ENCODE results near the gene TNFRSF1A.
A peak's percentile ranks its signal among the peaks of the same experiment; 100 is the strongest.

Gene TNFRSF1A

DNA sequence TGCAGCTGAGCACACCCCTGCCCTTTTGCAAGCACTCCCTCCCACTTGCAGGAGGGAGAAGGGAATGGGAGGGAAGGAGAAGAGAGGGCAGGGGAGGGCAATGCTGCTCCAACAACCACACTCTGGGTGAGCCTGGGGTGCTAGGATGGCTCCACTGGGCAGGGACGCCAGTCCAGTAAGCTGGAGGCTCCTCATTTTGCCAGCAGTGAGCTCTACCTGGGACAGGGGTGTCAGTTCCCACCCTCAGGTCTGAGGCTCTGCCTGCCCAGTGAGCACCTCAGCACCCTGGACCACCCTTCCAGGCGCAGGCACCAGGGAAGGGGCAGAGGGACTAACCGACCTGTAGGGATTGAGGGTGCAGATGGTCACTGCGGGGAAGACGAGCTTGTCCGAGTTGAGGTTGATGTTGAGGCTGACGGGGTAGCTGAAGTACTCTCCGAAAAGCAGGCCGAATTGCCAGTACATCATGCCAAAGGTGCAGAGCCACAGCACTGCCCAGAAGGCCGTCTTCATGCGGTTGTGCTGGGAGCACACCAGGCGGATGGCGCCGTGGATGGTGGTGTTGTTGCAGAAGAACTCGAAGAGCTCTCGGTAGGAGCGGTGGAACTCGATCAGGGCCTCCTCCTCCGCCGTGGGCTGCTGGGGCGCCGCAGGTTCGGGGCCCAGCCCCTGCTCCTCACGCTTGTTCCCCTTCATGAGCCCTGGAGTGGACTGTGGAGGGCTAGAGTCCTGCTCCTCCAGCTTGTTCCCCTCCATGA, 32.3 kb upstream of the TNFRSF1A start:
- no peak for DNase-seq (ENCODE audit: low read depth in 1 of 2, low spot score in 1 of 2)
- Histone ChIP-seq H3K27ac (replicated peaks) (no peak overlapping the region), H3K27me3 (ENCODE audit: insufficient read depth, poor library complexity, severe bottlenecking) (no peaks in the 10 kb centered on the region), H3K4me3 (replicated peaks; ENCODE audit: insufficient read depth, low read length) (no peak overlapping the region)
- TF ChIP-seq POLR2AphosphoS5 (IDR thresholded peaks at IDR 0.05; ENCODE audit: low read depth) (no peak), REST (IDR thresholded peaks at IDR 0.05; ENCODE audit: insufficient replicate concordance, low read depth) (no peak), SPI1 (IDR thresholded peaks at IDR 0.05; ENCODE audit: borderline replicate concordance, low read depth) (no peak), GABPA (IDR thresholded peaks at IDR 0.05; ENCODE audit: low read depth) (no peak), CTCF (IDR thresholded peaks at IDR 0.05; ENCODE audit: insufficient read depth, low read length) (no peak)

DNA sequence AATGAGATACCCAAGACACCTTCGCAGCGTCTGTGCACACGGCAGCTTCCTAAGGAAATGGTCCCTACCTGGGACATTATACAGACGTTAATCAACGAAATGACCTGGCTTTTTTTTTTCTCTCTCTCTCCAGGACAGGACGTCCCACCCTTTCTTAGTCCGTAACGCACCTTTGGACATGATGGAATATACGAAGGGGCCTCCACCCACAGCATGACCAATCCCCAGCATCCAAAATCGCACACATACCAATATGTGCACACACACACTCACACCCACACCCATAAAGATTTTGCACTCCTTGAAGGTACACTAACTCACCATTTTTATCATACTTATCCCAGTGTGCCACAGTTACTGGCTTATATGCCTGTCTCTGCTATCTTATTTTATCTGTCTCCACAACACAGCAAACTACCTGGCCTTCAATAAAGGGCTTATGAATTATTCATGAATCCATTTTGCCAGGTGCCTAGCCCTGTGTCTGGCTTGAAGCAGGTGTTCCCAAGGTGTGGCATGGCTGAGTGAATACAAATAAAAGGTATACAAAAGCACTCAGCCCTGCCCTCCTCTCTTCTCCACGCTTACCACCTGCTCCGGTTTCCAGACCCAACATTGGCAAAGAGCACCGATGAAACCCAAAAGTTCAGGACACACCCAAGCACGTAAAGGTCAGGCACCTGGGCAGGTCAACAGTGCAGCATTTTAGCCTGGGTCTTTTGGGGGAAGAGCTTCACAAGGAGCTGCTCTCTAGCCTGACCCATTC, 31.3 kb upstream of the TNFRSF1A start:
- Histone ChIP-seq H3K4me3 (replicated peaks; ENCODE audit: insufficient read depth, low read length) (no peak overlapping the region), H3K27ac (replicated peaks) (no peak overlapping the region), H3K27me3 (ENCODE audit: insufficient read depth, poor library complexity, severe bottlenecking) (no peaks in the 10 kb centered on the region)
- TF ChIP-seq CTCF (IDR thresholded peaks at IDR 0.05; ENCODE audit: insufficient read depth, low read length) (no peak), GABPA (IDR thresholded peaks at IDR 0.05; ENCODE audit: low read depth) (no peak), REST (IDR thresholded peaks at IDR 0.05; ENCODE audit: insufficient replicate concordance, low read depth) (no peak), SPI1 (IDR thresholded peaks at IDR 0.05; ENCODE audit: borderline replicate concordance, low read depth) (no peak), POLR2AphosphoS5 (IDR thresholded peaks at IDR 0.05; ENCODE audit: low read depth) (no peak)
- no peak for DNase-seq (ENCODE audit: low read depth in 1 of 2, low spot score in 1 of 2)

DNA sequence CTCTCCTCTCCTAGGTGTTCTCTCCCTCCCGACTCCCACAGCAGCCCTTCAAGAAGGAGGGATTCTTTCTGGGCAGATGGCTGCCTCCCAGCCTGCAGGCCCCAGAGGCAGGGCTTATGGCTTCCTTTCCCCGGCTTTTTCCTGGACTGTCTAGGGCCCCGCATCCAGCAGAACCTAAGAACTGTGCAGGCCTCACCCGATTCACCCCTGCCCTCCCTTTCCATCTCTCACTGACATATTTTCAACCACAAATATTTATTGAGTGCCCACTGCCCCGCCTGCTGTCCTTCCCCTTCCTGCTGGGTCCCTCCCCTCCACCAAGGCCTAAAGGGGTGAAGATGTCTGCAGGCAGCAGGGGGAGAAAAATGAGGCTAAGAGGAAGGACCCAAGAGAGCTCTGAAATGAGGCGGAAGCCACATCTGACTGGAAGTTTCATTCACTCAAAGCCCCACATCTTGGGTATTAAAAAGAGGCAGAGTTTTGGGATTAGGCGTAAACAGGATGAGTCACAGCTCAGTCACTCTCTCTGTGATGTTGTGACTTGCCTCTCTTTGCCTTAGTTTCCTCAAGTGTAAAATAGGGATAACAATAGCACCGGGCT, 30.6 kb upstream of the TNFRSF1A start:
- H3K27ac ChIP-seq (replicated peaks) = no peak overlapping the region
- no peaks in the 10 kb centered on the region for H3K27me3 ChIP-seq (ENCODE audit: insufficient read depth, poor library complexity, severe bottlenecking)
- H3K4me3 ChIP-seq (replicated peaks; ENCODE audit: insufficient read depth, low read length) = no peak overlapping the region
- TF ChIP-seq GABPA (IDR thresholded peaks at IDR 0.05; ENCODE audit: low read depth) = no peak
- no peak for TF ChIP-seq REST (IDR thresholded peaks at IDR 0.05; ENCODE audit: insufficient replicate concordance, low read depth)
- DNase-seq (ENCODE audit: low read depth in 1 of 2, low spot score in 1 of 2) = peak in 1 of 2 experiments; percentile 34

All from HL-60 (cell line).